K562 (cell line): ENCODE results near the gene P2RX1. TPM values are rescaled to one million over a fixed set of nuclear protein-coding genes. Genes with fewer than 3 reads are reported as not detected.

Source experiments
- ATAC-seq: fragments of 200-7000 bp; cut with Tn5 transposase; 3 replicates; pipeline ENCODE4 v1.9.1; 2020; ENCODE audit warnings: moderate library complexity
- BruUV-seq: library from RNA; stranded (reverse); fragments of 400-500 nt; replicated peaks from 2 replicates; lab custom pipeline; 2021; lab: Mats Ljungman, UMichigan
- CTCF ChIA-PET: fragments of 300-600 bp; formaldehyde crosslinking; extraction: SDS; loops from one replicate; lab custom pipeline; 2021; ENCODE audit warnings: low intra/inter-chr PET ratio; lab: Yijun Ruan, JAX
- POLR2A ChIA-PET: fragments of 300-600, 350-650 bp; sonication (Branson Sonifier 250); formaldehyde crosslinking; extraction: SDS; loops from one replicate; lab custom pipeline; 2021; ENCODE audit warnings: antibody characterized with exemption, inconsistent platforms; lab: Yijun Ruan, JAX
- DNase-seq, 4 experiments: peaks; one replicate each; pipeline versions ENCODE4 v3.0.0 to v3.0.0-alpha.2; 2011 to 2018; ENCODE audit warnings: low spot score in 3 of 4, mixed read lengths in 3 of 4; ENCODE audit errors: extremely low read depth in 1 of 4
- FAIRE-seq: peaks from 2 replicates; lab custom pipeline; 2011; peaks lifted over from hg19 to GRCh38; lab: Jason Lieb, UNC
- H2AFZ ChIP-seq: 2 replicates; pipeline ENCODE4 v1.6.0; 2011; ENCODE audit warnings: low read depth, low read length, control low read depth, inconsistent platforms
- H3K27ac ChIP-seq: fragments of 200-600 bp; 3 replicates; pipeline ENCODE4 v1.8.0; 2011; ENCODE audit warnings: low read depth, mild to moderate bottlenecking, control low read depth, inconsistent platforms, low read length, moderate library complexity, mixed read lengths; ENCODE audit errors: extremely low read depth
- H3K27me3 ChIP-seq, 2 experiments: fragments of 300-600 bp in 1 of 2; 2 replicates in 1 of 2; 3 replicates in 1 of 2; pipeline versions ENCODE4 v1.6.0 to v1.8.0; 2011; ENCODE audit warnings: inconsistent platforms in 2 of 2, low read length in 2 of 2, mild to moderate bottlenecking in 1 of 2, mixed read lengths in 1 of 2, moderate library complexity in 1 of 2; ENCODE audit not compliant: control insufficient read depth in 2 of 2, insufficient read depth in 2 of 2
- H3K36me3 ChIP-seq: fragments of 300-600 bp; 3 replicates; pipeline ENCODE4 v1.8.0; 2011; ENCODE audit warnings: mild to moderate bottlenecking, low read length, inconsistent platforms; ENCODE audit not compliant: control insufficient read depth, insufficient read depth
- H3K4me1 ChIP-seq, 2 experiments: fragments of 200-600 bp in 1 of 2; replicated peaks in 1 of 2; 2 replicates in 1 of 2; 3 replicates in 1 of 2; pipeline versions ENCODE4 v1.5.1 to v1.8.0; 2011; ENCODE audit warnings: inconsistent platforms in 2 of 2, low read length in 2 of 2, mild to moderate bottlenecking in 1 of 2, mixed read lengths in 1 of 2, moderate library complexity in 1 of 2; ENCODE audit not compliant: control insufficient read depth in 2 of 2, insufficient read depth in 2 of 2
- H3K4me2 ChIP-seq: 2 replicates; pipeline ENCODE4 v1.6.1; 2011; ENCODE audit warnings: low read length, control low read depth, inconsistent platforms, mixed read lengths; ENCODE audit not compliant: insufficient read depth
- H3K4me3 ChIP-seq: fragments of 200-600 bp; sonication (generic), shearing (Covaris generic); 2 replicates; pipeline ENCODE4 v1.5.1; 2016; ENCODE audit warnings: control low read depth, inconsistent platforms
- H3K79me2 ChIP-seq: fragments of 200-600 bp; 3 replicates; pipeline ENCODE4 v1.8.0; 2011; ENCODE audit warnings: low read length, inconsistent platforms; ENCODE audit not compliant: control insufficient read depth, insufficient read depth
- H3K9ac ChIP-seq, 2 experiments: 2 replicates each; pipeline versions ENCODE4 v1.6.0 to v1.6.1; 2011; ENCODE audit warnings: low read depth in 2 of 2, low read length in 2 of 2, control low read depth in 1 of 2, inconsistent platforms in 1 of 2, mild to moderate bottlenecking in 1 of 2, mixed read lengths in 1 of 2; ENCODE audit not compliant: insufficient read depth in 1 of 2
- H3K9me1 ChIP-seq: one replicate; pipeline ENCODE4 v1.6.0; 2011; ENCODE audit warnings: inconsistent platforms, mild to moderate bottlenecking, low read length, moderate library complexity; ENCODE audit not compliant: control insufficient read depth, insufficient read depth
- H3K9me3 ChIP-seq: replicated peaks from 2 replicates; pipeline ENCODE4 v1.5.1; 2011; ENCODE audit warnings: low read depth, low read length, inconsistent platforms; ENCODE audit not compliant: control insufficient read depth, insufficient read depth
- H4K20me1 ChIP-seq: replicated peaks from 2 replicates; pipeline ENCODE4 v1.6.1; 2011; ENCODE audit warnings: low read length, inconsistent platforms, mixed read lengths; ENCODE audit not compliant: control insufficient read depth, insufficient read depth
- FOXA3 ChIP-seq, 2 experiments: fragments of 450-650 bp in 1 of 2; sonication (generic) in 1 of 2; formaldehyde crosslinking; IDR thresholded peaks in 1 of 2; conservative IDR thresholded peaks in 1 of 2; 2 replicates each; pipeline versions ENCODE4 v1.4.0 to v1.8.0; 2020 to 2022; ENCODE audit warnings: mild to moderate bottlenecking in 2 of 2, missing genetic modification reagents in 1 of 2
- IFI16 ChIP-seq: fragments of 250-450 bp; sonication (Bioruptor Pico); IDR thresholded peaks from 2 replicates; pipeline ENCODE4 v2.1.2; 2022; ENCODE audit warnings: mild to moderate bottlenecking, inconsistent platforms
- POLR2G ChIP-seq: fragments of 200-400 bp; formaldehyde crosslinking; IDR thresholded peaks from 2 replicates; pipeline ENCODE4 v1.6.1; 2017; ENCODE audit warnings: low read depth, mild to moderate bottlenecking, antibody characterized with exemption, low read length, moderate library complexity
- RBFOX2 ChIP-seq: fragments of 200-400 bp; formaldehyde crosslinking; IDR thresholded peaks from 2 replicates; pipeline ENCODE4 v1.6.1; 2017; ENCODE audit warnings: low read depth, mild to moderate bottlenecking, low read length, moderate library complexity
- RBM22 ChIP-seq: fragments of 200-400 bp; formaldehyde crosslinking; IDR thresholded peaks from 2 replicates; pipeline ENCODE4 v1.6.1; 2018; ENCODE audit warnings: low read length, low read depth; ENCODE audit not compliant: poor library complexity, severe bottlenecking
- TOE1 ChIP-seq, 2 experiments: fragments of 450-650 bp in 1 of 2; sonication (generic) in 1 of 2; formaldehyde crosslinking in 1 of 2; IDR thresholded peaks; 2 replicates each; pipeline versions ENCODE4 v1.7.1 to v1.8.0; 2016 to 2022; ENCODE audit warnings: borderline replicate concordance in 2 of 2, mild to moderate bottlenecking in 2 of 2, antibody characterized with exemption in 1 of 2, inconsistent platforms in 1 of 2, low read depth in 1 of 2, missing genetic modification reagents in 1 of 2, moderate library complexity in 1 of 2
- ZBED1 ChIP-seq: IDR thresholded peaks from 2 replicates; pipeline ENCODE4 v1.6.1; 2014
- ZBTB1 ChIP-seq: sonication (generic); formaldehyde crosslinking; IDR thresholded peaks from 2 replicates; pipeline ENCODE4 v1.8.1; 2023; ENCODE audit warnings: missing genetic modification reagents, low read depth, mild to moderate bottlenecking, borderline replicate concordance
- ZC3H8 ChIP-seq: fragments of 450-650 bp; IDR thresholded peaks from 2 replicates; pipeline ENCODE4 v1.6.1; 2017
- ZNF707 ChIP-seq: fragments of 250-450 bp; sonication (Bioruptor Pico); conservative IDR thresholded peaks from 2 replicates; pipeline ENCODE4 v1.8.0; 2022; ENCODE audit warnings: inconsistent platforms, mild to moderate bottlenecking, moderate library complexity
- WGBS: fragments of 100-300 bp; shearing (Covaris generic); methylation state at CpG from one replicate; pipeline ENCODE4 v1.1.6; 2016; ENCODE audit warnings: low coverage, mixed read lengths; ENCODE audit not compliant: insufficient coverage; ENCODE audit errors: missing lambda C conversion rate; 5-methylcytosine and 5-hydroxymethylcytosine counted together
- in situ Hi-C: fragments of 300-500 bp; cut with MboI; formaldehyde crosslinking; loops from 4 replicates; pipeline ENCODE4 v1.15.0; 2018; ENCODE audit warnings: inconsistent platforms, mixed read lengths
- intact Hi-C: fragments of 100-400 bp; cut with micrococcal nuclease; formaldehyde crosslinking; loops from 2 replicates; pipeline ENCODE4 v1.14.2; 2022
- polyA plus RNA-seq, 8 experiments: library from polyadenylated mRNA; depleted of rRNA in 4 of 8; stranded (reverse) in 5 of 8; unstranded in 3 of 8; fragments of >200 nt; fragmentation: Nextera tagmentation in 2 of 8; fragmentation: Illumina TruSeq in 1 of 8; extraction: Ambion mirVana in 2 of 8; extraction: Trizol in 1 of 8; gene quantifications; 2 replicates each; pipeline versions ENCODE4 v1.2.1 to v1.2.3, GENCODE V29; 2011 to 2014; ENCODE audit warnings: inconsistent platforms in 1 of 8, missing spikeins in 1 of 8
- total RNA-seq, 7 experiments: library from RNA; depleted of rRNA in 6 of 7; stranded (reverse); fragments of >200 nt in 6 of 7; fragmentation: Illumina TruSeq in 2 of 7; extraction: Trizol in 2 of 7; gene quantifications; 2 replicates each; pipeline versions ENCODE4 v1.2.1 to v1.2.3, GENCODE V29; 2011 to 2021; ENCODE audit warnings: low replicate concordance in 1 of 7
- TF ChIP-seq, protein P1 (sequence below): fragments of 450-650 bp; IDR thresholded peaks from 2 replicates; pipeline ENCODE4 v1.6.1; 2014; ENCODE audit warnings: low read depth, mild to moderate bottlenecking, moderate library complexity, borderline replicate concordance

The P2RX1 gene
- total and polyA plus RNA-seq, 9 of the 15 experiments (the other 6 are each of a cell fraction or from before 2014, with no cell fraction given): 0.27 to 20.3 (median 10.3) TPM

DNA sequence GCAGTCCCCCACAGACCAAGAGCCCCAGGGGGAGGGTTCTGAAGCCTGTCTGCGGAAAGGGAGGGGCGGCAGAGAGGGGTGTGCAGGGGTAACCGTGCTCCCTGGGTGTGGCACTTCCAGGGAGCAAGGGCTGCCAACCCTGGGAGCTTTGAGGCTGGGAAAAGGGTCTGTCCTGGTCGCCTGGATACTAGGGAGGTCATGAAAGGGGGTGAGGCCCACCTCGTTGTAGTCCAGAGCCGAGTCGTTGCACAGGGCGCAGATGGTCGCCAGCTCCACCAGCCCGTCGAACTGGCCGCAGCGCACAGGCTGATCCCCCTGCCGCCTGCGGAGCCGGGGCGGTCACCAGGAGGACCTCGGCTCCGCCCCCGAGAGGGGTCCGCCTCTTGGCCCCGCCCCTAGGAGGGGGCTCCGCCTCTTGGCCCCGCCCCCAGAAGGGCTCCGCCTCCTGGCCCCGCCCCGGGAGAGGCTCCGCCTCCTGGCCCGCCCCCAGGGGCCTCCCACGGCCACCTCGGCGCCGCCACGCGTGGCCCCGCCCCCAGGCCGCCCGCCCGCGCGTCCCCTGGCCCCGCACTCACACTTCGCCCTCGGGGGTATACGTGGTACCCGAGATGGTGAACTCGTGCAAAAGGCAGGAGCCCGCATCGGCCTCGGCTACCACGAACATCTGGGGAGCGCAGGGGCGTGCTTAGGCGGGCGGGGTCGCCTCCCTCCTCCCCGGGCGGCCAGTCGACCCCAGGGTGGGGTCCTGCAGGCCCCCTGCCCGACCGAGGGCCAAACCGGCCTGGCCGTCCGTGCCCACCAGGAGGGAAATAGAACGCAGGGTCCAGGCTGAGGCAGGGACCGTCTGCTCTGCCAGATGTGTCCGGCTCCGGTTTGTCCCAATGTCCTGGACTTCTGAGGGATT is 28.5 kb upstream of the P2RX1 start (continued):
- TF ChIP-seq ZNF707 (CRISPR knock-in tag) (no peak), ZBED1 (no peak), FOXA3 (CRISPR knock-in tag; conservative IDR thresholded peaks at IDR 0.05 in 1 of 2, IDR thresholded peaks at IDR 0.05 in 1 of 2) (no peak), ZBTB1 (no peak), ZC3H8 (no peak), IFI16 (CRISPR knock-in tag) (no peak)
- TF ChIP-seq, protein P1, sequence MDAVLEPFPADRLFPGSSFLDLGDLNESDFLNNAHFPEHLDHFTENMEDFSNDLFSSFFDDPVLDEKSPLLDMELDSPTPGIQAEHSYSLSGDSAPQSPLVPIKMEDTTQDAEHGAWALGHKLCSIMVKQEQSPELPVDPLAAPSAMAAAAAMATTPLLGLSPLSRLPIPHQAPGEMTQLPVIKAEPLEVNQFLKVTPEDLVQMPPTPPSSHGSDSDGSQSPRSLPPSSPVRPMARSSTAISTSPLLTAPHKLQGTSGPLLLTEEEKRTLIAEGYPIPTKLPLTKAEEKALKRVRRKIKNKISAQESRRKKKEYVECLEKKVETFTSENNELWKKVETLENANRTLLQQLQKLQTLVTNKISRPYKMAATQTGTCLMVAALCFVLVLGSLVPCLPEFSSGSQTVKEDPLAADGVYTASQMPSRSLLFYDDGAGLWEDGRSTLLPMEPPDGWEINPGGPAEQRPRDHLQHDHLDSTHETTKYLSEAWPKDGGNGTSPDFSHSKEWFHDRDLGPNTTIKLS: no peak

DNA sequence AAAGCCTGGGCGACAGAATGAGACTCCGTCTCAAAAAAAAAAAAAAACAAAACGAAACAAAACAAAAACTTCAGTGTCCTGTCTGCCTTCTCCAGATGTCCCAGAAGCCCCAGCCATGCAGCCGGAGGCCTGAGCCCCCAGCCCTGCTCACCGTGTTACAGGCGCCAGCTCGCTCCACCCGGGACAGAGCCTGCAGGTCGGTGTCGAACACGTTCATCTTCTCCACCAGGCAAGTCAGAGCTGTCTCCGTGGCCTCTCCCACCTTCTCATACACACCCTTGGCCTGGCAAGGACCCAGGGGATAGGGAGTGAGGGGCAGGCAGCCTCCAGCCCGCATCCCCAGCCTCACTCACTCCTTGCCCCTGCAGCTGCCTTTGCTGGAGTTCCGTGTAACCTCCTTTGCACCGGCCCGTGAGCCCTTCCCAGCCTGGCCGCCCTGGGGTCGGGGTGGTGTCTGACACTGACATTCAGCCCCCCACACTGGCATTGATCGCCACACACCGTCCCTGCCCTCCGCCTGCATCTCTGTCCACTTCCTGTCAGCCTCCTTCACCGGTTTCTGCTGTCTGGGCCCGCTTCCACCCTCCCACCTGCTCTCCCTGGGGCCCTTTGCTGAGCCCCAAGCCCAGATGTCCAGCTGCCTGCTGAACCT is 27.1 kb upstream of the P2RX1 start:
- intact Hi-C loops (no loop called here), in situ Hi-C loops (no loop called here)
- H3K9me3 ChIP-seq: no peaks in the 10 kb centered on the region
- peak; percentile 81 for TF ChIP-seq POLR2G
- TF ChIP-seq RBM22: peak; percentile 60
- TF ChIP-seq RBFOX2: peak; percentile 56; the same call in 1 of the 2 replicates
- TF ChIP-seq TOE1 (IDR thresholded peaks at IDR 0.05; ENCODE audit: borderline replicate concordance): no peak
- no peak for TF ChIP-seq TOE1 (CRISPR knock-in tag; IDR thresholded peaks at IDR 0.05; ENCODE audit: borderline replicate concordance, low read depth)
- H2AFZ ChIP-seq: no peak overlapping the region
- no peak overlapping the region for H3K4me3 ChIP-seq
- 93% methylated on average over 13 of the region's 23 CpGs for WGBS
- BruUV-seq: no TSS peak
- H3K9me1 ChIP-seq: no peaks in the 10 kb centered on the region
- no peak overlapping the region for H3K27ac ChIP-seq
- no peak overlapping the region for H3K4me2 ChIP-seq
- H3K36me3 ChIP-seq: peaks cover 74% of the 10 kb centered on the region; the same call in 2 of the 3 replicates
- no peaks in the 10 kb centered on the region for H3K79me2 ChIP-seq
- POLR2A ChIA-PET: no interaction called here
- H3K27me3 ChIP-seq: no peaks in the 10 kb centered on the region
- CTCF ChIA-PET: no interaction called here
- no peaks in the 10 kb centered on the region for H4K20me1 ChIP-seq
- FAIRE-seq (no peak), DNase-seq (no peak), ATAC-seq (no peak)
- H3K4me1 ChIP-seq: peaks cover 2 to 32% of the 10 kb centered on the region in 2 experiments; a peak in 3 of 5 replicates
- 0 out of 4 replicates have a peak overlapping the region, but pooled peaks of 1 of the 2 experiments have one; percentile 20 for H3K9ac ChIP-seq
